Lower leg skin (tissue), 3 donors: ENCODE results near the gene TNIP1.

ENCODE experiments used
- CTCF ChIP-seq, 3 donors: fragments of 450-650 bp; IDR thresholded peaks; one replicate each; pipeline ENCODE4 v1.5.1; 2016; ENCODE audit warnings: antibody characterized with exemption in 3 of 3, mild to moderate bottlenecking in 3 of 3, moderate library complexity in 2 of 3
- POLR2A ChIP-seq, 2 donors: fragments of 450-650 bp; IDR thresholded peaks; one replicate each; pipeline ENCODE4 v1.6.1; 2016 to 2017; ENCODE audit warnings: antibody characterized with exemption in 2 of 2, mild to moderate bottlenecking in 1 of 2, moderate library complexity in 1 of 2

GRCh38 chr5:151005187-151005949 lies 75.5 kb downstream of the TNIP1 start:
- no peak for TF ChIP-seq POLR2A (IDR thresholded peaks at IDR 0.05)
- TF ChIP-seq CTCF (IDR thresholded peaks at IDR 0.05): no peak
